NCI-H1930 (cell line): Measurements from ENCODE around the gene CDH4.

Source experiments
- DNase-seq, 2 experiments: peaks; one replicate each; lab custom pipeline; 2025; lab: John Stamatoyannopoulos, UW

The CDH4 gene

DNA sequence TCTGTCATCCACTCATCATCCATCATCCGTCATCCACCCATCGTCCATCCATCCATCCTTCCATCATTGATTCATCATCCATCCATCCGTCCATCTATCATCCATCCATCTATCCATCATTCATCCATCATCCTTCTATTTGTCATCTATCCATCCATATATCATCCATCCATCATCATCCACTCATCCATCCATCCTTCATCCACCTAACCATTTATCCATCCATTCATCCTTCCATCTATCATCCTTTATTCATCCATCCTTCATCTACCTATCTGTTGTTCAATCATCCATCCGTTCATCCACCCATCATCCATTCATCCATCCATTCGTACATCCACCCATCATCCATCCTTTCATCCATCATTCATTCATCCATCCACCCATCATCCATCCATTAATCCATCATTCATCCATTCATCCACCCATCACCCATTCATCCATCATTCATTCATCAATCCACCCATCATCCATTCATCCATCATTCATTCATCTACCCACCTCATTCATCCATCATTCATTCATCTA is 266.4 kb downstream of the CDH4 start:
- DNase-seq = no peak

DNA sequence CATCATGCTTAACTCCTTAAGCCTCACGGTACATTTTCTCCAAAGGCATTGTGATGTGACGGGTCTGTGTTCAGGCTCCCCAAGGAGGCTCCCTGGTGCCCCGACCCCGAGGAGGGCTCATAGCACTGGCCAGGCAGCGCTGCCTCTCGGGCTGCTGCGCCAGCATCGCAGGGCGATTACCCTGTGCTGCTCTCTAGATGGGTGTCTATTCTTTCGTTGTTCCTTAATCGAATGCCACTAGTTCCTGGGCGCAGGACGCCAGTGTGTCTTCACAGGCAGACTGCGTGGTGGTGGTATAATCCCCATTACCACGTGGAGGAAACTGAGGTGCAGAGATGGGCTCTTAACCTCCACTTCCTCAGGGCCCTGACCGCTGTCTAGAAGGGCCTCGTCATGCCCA is 267.4 kb downstream of the CDH4 start:
- DNase-seq = no peak

DNA sequence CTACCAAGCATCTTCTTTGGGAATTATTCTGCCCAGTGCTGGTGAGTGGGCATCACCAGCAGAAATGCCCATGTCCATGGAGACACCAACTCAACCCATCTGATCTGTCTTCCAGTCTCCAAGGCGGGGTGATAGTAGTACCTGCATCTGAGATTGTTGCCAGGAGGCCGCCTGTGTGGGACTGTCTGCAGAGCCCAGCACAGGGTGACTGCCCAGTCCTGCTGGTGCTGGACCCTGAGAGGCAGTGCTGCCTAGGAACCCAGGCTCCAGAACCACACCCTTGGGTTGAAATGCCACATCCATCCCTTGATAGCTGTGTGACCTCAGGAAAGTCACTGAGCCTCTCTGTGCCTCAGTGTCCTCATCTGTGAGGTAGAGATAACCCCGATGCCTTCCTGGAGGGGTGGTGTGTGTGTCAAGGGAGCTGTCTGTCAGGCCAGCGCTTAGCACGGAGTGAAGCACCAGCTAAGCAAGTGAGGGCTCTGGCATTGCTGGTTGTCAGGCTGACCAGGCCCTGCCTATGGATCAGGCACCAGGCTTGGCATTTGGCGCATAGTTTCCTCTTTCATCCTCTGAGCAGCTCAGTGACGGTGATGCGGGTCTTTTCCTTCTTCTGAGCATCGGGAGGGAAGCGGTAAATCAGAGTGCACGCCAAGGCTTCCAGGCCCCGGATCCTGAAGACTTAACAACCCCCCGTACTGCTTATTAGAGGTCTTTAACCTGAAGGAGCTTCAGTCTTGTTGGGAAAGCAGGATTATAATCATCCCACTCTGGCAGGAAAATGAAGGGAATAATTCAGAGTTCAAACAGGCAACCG is 268.2 kb downstream of the CDH4 start:
- no peak for DNase-seq

DNA sequence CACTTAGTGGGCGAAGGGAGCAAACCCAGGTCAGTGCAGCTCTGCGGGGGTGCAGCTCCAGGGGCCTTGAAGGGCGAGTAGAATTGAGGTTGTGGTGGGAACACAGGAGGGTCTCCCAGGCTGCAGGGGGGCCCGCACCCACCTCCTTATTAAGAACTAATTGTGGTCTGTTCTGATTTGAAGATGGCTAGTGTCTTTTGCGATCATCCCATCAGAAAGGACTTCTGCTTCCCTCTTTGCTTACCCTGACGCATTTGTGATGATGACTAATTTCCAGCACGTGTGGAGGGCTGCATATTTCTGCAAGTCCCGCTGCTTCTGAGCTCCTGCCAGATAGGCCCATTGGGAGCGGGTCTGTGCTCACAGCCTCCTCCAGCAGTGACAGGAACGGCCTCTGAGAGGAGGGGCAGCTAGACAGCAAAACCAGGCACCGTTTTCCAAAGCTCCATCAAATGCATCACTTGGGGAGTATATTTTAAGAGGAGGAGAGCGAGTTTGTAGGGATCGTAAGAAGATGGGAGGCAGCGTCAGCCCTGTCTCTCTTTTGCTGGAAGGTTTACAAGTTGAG is 268.9 kb downstream of the CDH4 start:
- DNase-seq = no peak

DNA sequence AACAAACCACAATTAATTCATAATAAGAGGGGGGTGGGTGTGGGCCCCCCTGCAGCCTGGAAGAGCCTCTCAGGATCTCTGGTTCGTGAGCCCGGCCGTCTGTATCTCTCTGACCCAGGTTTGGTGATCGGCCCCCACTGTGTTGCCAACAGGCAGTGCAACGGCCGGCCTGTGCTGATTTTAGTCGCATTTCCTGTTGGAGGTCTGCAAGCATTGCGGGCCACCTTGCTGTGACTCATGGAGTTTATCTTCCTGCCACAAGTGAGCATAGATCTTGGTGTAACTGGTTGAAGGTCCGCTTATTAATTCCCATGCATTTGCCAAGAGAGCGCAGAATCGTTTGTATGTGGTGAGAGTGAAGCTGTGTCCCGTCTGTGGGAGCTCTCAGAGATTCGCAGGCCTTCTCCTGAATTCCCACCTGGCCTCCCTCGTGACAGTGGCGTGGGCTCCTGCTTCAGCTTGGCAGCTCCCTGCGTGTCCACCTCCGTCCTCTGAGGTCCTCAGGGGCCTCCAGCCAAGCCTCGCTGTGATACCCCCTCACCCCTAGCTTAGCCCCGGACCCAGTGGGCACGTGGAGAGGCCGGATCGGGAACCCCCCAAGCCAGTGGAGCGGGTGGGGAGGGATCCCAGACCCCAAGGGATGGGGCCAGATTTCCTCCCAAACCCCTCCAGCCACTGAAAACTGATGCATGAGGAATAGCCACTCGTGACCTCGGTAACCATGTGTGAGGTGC is 269.8 kb downstream of the CDH4 start:
- no peak for DNase-seq

DNA sequence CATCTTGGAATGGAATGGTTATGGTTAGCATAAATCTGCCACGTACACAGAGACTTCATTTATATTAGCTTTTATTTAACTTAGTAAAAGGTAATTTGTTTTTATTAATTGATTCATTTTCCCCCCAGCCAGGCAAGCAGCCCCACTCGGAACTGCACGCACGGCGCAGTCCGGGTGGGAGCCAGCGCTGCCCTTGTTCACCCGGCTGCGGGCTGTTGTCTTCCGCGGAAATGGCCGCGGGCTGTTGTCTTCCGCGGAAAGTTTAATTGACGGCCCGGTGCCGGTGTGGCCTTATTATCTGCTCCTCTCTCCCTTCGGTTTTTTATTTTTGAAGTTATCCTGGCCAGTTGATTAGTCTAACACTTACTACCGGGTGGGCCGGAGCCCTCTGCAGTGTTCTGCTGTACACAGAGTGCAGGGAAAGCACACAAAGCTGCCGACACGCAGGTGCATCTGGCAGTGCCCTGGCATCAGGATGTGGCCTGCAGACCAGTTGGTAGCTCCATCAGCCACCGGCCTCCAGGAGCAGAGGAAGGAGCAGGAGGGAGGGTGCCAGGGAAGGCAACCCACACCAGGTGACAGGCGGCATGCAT is 270.5 kb downstream of the CDH4 start:
- DNase-seq = no peak

DNA sequence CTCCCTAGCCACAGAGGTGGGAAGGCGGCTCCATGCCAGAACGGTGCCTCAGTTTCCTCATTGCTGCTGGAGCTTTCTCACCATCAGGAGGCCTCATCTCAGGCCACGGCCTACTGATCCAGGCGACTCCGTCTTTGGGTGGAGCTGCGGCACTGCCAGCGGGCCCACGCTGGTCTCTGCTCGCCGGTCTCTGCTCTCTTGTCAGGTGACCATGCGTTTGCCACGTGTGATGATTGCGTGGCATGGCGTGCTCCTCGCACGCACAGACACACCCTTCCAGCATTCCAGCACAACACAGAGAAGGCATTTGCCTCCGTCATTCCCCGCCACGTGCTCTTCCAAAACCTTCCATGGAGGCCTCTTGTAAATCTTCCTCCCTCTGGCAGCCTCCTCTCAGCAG is 271.1 kb downstream of the CDH4 start:
- DNase-seq = no peak

DNA sequence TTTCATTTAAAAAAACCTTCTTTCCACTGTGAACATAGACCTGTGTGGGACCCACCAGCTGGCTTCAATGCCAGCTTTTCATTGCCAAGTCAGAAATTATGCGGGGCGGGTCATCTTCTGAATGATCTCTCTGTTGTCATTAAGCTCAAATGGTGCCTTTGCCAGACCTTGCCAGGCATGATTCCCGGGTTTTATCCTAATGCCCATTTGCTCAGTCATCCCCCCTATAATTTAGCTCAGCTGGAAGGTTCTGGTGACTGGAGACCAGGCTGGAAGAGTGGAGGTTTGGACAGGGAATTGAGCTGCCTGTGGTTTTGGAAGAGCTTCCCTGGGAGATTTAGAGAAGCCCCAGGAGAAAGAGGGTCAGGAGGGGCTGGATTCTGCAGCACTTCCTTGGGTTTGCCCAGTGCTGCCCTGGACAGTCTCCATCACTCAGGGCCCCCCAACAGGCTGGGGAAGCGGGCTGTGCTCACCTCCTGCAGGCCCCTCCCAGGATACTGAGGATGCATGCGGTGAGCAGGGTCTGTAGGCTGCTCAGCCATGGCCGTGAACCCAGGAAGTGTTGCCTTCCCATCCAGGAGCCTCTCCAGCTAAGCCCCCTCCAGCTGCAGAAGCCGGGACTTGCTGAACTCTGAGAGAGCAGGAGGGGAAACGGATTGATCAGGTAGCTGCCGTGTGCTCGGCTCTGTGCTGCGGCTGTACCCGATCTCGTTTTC is 273.0 kb downstream of the CDH4 start:
- no peak for DNase-seq

DNA sequence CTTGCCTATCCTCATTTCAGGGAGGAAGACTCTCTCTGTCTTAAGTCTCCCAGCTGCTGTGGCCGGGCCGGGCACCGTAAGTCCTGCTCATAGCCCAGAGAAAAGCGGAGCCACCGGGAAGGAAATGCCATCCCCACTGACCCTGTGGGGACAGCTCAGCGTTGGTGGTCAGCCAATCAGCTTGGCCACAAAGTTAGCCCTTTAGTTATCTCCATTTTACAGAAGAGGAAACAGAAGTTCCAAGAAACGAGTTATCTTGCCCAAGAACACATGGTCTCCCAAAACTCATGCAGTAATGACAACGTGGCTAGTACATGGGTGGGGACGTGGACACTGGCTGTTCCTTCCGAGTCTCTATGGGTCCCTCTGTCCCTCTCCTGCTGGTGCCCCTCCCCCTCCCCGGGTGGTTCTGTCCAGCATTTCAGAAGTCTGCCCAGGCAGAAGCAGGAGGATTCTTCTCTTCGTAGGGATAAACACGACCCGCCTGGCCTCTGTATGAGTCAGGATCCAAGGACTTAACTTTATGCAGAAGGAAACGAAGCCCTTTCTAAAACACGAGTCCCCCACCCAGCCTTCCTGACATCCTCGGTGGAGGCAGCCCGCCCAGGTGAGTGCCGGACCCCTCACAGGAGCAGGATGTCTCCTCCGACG is 273.8 kb downstream of the CDH4 start:
- no peak for DNase-seq

DNA sequence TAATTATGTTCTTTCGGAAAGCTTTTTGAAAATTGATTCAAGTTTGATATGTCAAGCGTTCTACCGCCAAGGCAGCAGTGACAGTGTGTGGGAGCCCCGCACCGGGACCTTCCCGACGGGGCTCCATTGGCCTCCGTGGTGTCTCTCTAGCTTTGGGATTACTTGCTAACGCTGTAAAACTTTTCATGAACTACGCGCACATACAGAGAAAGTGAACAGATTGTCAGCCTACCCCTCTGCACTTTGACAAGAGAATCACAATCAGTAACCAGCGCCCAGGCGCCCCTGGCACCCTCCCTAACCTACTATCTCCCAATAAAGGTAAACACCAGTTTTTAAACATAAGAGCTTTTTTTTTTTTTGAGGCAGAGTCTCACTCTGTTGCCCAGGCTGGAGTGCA is 274.8 kb downstream of the CDH4 start:
- DNase-seq = no peak

DNA sequence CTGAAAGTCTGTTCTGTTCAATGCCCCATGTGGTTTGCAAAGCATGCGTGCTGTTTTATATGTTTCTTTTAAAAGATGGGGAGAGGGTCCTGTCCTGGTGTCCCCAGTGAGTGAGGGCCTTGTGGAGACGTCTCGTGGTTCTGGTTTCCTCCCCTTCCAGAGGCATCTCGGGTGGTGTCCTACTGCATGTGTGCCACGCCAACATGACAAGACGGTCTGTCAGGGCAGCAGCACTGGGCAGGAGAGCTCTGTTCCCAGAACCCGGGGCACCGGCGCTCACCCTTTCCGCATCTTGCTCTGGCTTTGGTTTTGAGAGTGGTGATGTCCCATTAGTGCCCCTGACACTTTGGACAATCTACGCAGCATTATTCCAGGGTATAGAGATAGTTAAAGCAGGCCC is 275.6 kb downstream of the CDH4 start:
- DNase-seq = no peak

DNA sequence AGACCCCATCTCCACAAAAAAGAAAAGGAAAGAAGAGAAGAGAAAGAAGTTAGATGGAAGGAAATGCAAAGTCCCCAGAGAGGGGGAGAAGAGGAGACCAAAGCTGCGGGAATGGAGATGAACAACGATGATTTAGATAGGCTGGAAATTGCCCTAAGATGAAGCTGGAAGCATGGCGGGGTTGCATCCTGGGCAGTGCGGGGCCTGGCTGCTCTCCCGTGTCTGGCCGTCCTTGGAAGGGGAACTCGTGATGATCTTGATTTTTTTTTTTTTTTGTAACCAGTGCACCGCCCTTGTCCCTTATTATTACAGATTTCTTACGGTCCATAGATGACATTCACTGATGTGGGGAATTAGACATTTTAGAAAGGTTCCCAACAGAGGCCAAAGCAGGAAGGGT is 276.5 kb downstream of the CDH4 start:
- no peak for DNase-seq

DNA sequence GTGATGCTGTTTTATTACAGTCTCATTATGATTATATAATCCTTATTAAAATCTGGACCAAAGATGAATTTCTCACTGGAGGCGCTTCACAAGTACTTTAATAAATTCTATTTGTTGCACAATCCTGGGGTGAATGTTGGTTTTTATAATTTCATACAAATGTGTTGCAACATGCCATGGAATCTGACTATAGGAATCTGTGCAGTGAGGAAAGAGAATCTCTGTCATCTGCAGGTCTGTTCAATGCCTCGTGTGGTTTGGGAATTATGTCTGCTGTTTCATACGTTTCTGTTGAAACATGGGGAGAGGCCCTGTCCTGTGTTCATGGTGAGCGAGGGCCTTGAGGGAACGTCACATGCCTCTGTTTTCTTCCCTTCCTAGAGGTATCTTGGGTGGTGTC is 277.3 kb downstream of the CDH4 start:
- no peak for DNase-seq

DNA sequence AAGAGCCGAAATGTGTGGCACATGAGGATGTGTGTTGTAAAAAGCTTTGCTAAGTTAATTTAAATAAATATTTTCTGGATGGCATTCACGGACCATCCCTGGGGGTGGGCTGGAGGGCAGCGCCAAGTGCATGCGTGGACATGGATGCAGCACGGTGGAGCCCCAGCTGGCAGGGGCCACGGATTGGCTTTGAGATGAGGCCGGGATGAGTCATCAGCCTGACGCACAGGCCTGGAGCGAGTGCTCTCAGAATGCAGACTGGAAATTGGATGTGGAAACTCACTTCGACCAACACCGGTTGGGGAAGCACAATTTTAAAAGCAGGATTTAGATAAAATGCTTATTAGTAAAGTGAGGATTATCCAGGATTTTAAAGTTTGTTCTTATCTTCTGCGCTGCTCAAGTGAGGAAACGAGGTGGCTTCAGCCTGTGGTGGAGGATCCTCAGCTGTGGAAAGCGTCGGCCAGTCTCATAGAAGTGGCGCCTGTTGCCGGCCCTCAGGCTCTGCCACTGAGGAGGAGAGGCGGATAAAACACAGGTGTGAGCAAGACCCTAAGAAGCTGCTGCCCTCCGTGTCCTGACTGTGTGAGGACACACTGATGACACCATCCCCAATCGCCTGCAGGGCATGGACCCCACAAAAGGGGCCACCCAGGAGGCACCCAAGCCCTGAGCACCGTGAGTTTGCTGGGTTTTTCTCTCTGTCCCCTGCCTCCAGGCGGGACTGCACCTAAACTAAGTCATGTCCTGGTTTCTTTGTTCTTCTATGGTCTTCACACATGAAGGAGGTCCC is 279.7 kb downstream of the CDH4 start:
- DNase-seq = no peak

DNA sequence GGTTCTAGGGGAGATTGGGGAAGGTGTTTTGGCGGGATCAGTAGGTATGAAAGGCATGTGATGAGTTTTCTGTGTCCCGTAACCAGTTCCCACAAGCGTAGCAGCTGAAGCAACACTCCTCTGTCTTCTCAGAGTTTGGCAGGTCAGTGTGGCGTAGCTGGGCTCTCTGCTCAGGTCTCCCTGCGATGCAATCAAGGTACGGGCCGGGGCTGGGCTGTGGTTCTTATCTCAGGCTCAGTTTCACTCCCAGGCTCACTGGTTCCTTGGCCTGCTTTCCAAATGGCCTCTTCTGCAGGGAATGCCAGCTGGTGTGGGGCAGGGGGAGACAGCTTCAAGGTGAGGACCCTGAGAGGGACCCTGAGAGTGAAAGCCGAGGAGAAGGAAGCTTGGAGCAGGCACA is 280.7 kb downstream of the CDH4 start:
- no peak for DNase-seq

DNA sequence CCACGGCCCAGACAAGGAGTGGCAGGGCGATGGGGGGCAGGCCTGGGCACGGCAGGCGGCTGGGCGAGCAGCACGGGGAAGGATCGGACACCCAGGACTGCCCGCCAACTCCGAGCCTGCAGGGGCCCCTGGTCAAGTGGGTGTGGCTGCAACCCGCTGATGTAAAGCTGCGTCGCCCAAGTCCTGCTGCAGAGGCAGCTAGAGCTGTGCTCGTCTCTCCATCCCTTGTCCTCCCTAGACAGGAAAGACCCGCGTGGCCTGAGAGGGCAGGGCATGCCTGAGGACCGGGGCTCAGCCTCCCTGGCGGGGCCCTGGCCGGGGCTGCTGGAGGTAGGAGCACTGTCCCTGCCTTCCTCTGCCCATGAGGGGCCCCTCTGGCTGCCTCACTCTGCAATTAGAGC is 281.2 kb downstream of the CDH4 start:
- DNase-seq = no peak

DNA sequence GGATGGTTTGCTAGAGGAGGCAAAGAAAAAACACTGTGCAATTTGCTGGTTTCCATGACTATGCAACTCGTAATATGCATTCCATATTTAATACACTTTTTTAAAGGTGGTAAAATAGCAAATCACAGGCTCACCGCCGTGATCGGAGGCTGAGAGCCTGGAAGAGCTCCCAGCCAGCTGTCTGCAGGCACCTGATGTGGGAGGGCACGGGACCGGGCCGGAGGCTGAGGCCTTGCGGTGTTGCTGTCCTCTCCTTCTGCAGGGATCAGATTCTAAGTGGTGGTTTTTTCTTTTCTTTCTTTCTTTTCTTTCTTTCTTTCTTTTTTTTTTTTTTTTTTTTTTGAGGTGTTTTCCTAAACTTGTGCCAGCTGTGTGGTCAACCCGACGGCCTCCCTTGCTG is 282.3 kb downstream of the CDH4 start:
- no peak for DNase-seq

DNA sequence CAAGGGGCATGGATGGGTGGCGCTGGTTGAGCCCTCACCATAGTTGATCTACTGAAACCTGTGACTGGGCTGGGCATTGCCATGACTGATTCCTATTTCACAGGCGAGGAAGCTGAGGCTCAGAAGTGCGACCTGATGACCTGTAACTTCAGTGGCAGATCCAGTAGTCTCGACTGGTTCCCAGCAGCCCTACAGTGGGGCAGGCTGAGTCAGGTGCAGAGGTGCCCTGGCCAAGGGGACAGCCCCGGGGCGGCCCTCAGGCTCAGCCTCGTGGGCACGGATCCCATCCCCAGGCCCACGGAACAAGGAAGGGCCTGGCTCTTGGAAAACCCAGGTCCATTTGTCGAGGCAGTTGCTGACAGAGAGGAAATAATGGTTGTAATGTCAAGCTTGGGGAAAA is 283.0 kb downstream of the CDH4 start:
- no peak for DNase-seq

DNA sequence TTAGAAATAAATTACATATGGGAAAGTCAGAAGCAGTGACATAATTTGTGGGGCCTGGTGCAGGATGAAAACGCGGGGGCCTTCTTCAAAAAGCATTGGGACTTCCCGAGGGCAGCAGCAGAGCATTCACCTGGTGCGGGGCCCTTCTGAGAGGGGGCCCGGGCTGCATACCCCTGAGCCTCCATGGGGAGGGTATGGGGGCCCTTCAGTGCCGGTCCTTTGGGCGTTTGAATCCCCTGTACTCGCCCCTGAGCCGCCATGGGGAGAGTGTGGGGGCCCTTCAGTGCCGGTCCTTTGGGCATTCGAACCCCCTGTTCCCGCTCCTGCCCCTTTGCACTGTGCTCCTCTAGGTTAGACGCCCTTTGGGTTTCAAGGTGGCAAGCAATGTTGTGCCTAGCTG is 283.5 kb downstream of the CDH4 start:
- no peak for DNase-seq

DNA sequence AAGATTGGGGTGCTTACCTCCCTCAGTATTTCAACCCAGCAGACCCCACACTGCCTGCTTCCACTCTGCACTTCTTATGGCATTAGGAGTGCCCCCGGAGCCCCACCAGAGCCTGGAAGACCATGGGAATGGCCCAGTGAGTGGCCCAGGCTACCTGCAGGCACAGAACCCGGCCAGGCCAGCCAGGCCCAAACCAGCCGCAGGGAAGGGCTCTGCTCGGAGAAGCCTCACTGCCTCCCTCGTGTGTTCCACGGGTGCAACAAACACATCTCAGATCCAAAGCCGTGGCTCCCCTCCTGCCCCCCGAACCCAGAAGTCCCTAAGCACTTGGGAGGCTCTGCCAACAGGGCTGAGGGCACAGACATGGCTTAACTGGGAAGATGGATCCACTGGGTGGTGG is 283.9 kb downstream of the CDH4 start:
- no peak for DNase-seq

DNA sequence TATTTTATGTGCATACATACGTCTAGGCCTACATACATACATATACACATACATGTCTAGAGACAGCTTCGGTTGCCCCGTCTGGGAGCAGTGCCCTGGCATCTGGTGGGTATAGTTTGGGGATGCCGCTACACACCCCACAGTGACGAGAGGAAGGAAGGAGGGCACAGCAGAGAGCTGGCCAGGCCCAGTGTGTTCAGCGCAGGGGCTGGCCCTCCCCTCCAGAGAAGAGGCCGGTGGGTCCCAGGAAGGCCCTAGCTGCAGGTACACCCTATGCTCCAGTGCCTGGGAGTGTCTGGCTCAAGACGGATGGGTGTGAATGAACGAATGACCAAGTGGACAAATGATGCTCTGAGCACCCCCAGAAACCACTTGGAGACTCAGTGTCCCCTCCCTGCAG is 284.6 kb downstream of the CDH4 start:
- DNase-seq = no peak
